HCT116 (cell line): ENCODE data around the gene ANXA8. TPM values are rescaled to one million over a fixed set of nuclear protein-coding genes. Genes with fewer than 3 reads are reported as not detected.

Experiments used
- ATAC-seq: fragments of 200-7000 bp; cut with Tn5 transposase; 2 replicates; pipeline ENCODE4 v1.9.1; 2020; ENCODE audit warnings: mild to moderate bottlenecking, moderate library complexity
- BruUV-seq: library from RNA; stranded (reverse); fragments of 400-500 nt; replicated peaks from 2 replicates; lab custom pipeline; 2021; lab: Mats Ljungman, UMichigan
- CTCF ChIA-PET: fragments of 300-600 bp; sonication (Branson Sonifier 250); formaldehyde crosslinking; loops from one replicate; lab custom pipeline; 2021; ENCODE audit warnings: antibody characterized with exemption; lab: Charles Lee
- POLR2A ChIA-PET: fragments of 300-600, 350-600 bp; sonication (Branson Sonifier 250); formaldehyde crosslinking; loops from one replicate; lab custom pipeline; 2021; ENCODE audit warnings: antibody characterized with exemption; lab: Charles Lee
- RAD21 ChIA-PET, 2 experiments: fragments of 300-600 bp; sonication (Branson Sonifier 250); formaldehyde crosslinking; loops; one replicate each; lab custom pipeline; 2023; ENCODE audit warnings: low total read pairs in 2 of 2; ENCODE audit not compliant: uncharacterized antibody in 2 of 2, unreplicated experiment in 2 of 2, low non-redundant PET in 1 of 2; lab: Charles Lee
- DNase-seq: peaks from one replicate; pipeline ENCODE4 v3.0.0-alpha.2; 2010; ENCODE audit warnings: low read depth, low spot score
- H2AFZ ChIP-seq: fragments of 200-600 bp; shearing (Covaris generic), sonication (generic); 2 replicates; pipeline ENCODE4 v1.6.1; 2017; ENCODE audit warnings: low read depth, mixed run types, mixed read lengths, antibody characterized with exemption, low read length; ENCODE audit not compliant: poor library complexity, severe bottlenecking
- H3K27ac ChIP-seq: 2 replicates; pipeline ENCODE4 v1.5.1; 2012; ENCODE audit warnings: low read depth, low read length
- H3K27me3 ChIP-seq: fragments of 200-600 bp; sonication (generic); 2 replicates; pipeline ENCODE4 v1.6.1; 2016; ENCODE audit warnings: mixed run types, low read length, mixed read lengths; ENCODE audit not compliant: insufficient read depth
- H3K36me3 ChIP-seq, 2 experiments: fragments of 200-500 bp in 1 of 2; fragments of 200-600 bp in 1 of 2; sonication (Bioruptor generic) in 1 of 2; sonication (generic) in 1 of 2; 2 replicates each; pipeline versions ENCODE4 v1.5.1 to v1.6.1; 2014 to 2016; ENCODE audit warnings: low read length in 2 of 2, inconsistent platforms in 1 of 2, mixed read lengths in 1 of 2, mixed run types in 1 of 2; ENCODE audit not compliant: insufficient read depth in 2 of 2, control insufficient read depth in 1 of 2
- H3K4me1 ChIP-seq, 2 experiments: fragments of 200-600 bp in 1 of 2; sonication (generic) in 1 of 2; 2 replicates each; pipeline versions ENCODE4 v1.5.1 to v1.6.1; 2012 to 2017; ENCODE audit warnings: low read length in 2 of 2, inconsistent platforms in 1 of 2, mild to moderate bottlenecking in 1 of 2, mixed read lengths in 1 of 2, mixed run types in 1 of 2, moderate library complexity in 1 of 2; ENCODE audit not compliant: insufficient read depth in 2 of 2, control insufficient read depth in 1 of 2
- H3K4me2 ChIP-seq: fragments of 200-600 bp; sonication (generic); 2 replicates; pipeline ENCODE4 v1.6.1; 2017; ENCODE audit warnings: mixed run types, low read length, mixed read lengths
- H3K4me3 ChIP-seq, 2 experiments: fragments of 200-600 bp in 1 of 2; sonication (generic) in 1 of 2; replicated peaks in 1 of 2; 2 replicates each; pipeline ENCODE4 v1.5.1; 2011 to 2016; ENCODE audit warnings: low read length in 2 of 2, control low read depth in 1 of 2, low read depth in 1 of 2, mild to moderate bottlenecking in 1 of 2, mixed read lengths in 1 of 2, mixed run types in 1 of 2
- H3K79me2 ChIP-seq: fragments of 200-600 bp; sonication (generic); 2 replicates; pipeline ENCODE4 v1.6.1; 2017; ENCODE audit warnings: mild to moderate bottlenecking, mixed run types, low read length, moderate library complexity, mixed read lengths; ENCODE audit not compliant: insufficient read depth
- H3K9ac ChIP-seq: fragments of 200-600 bp; sonication (generic); 2 replicates; pipeline ENCODE4 v1.6.1; 2016; ENCODE audit warnings: low read length, mixed read lengths
- H3K9me2 ChIP-seq: fragments of 200-600 bp; sonication (generic), shearing (Covaris generic); 2 replicates; pipeline ENCODE4 v1.6.1; 2017; ENCODE audit warnings: mixed run types, mild to moderate bottlenecking, moderate library complexity; ENCODE audit not compliant: insufficient read depth
- H3K9me3 ChIP-seq, 2 experiments: fragments of 200-500 bp in 1 of 2; fragments of 200-600 bp in 1 of 2; sonication (Bioruptor generic) in 1 of 2; sonication (generic) in 1 of 2; 2 replicates each; pipeline ENCODE4 v1.6.1; 2014 to 2017; ENCODE audit warnings: low read length in 2 of 2, mixed read lengths in 2 of 2, inconsistent platforms in 1 of 2, low read depth in 1 of 2, mild to moderate bottlenecking in 1 of 2, mixed run types in 1 of 2, moderate library complexity in 1 of 2; ENCODE audit not compliant: control insufficient read depth in 1 of 2, insufficient read depth in 1 of 2
- H4K20me1 ChIP-seq: fragments of 200-600 bp; sonication (generic), shearing (Covaris generic); 2 replicates; pipeline ENCODE4 v1.6.1; 2017; ENCODE audit warnings: mixed run types, mild to moderate bottlenecking, moderate library complexity; ENCODE audit not compliant: insufficient read depth
- ATF3 ChIP-seq: IDR thresholded peaks from 2 replicates; pipeline ENCODE4 v1.6.1; 2012
- CEBPB ChIP-seq: IDR thresholded peaks from 2 replicates; pipeline ENCODE4 v1.6.1; 2012; ENCODE audit warnings: low read depth
- ELF1 ChIP-seq: IDR thresholded peaks from 2 replicates; pipeline ENCODE4 v1.6.1; 2012; ENCODE audit warnings: low read depth, borderline replicate concordance
- POLR2A ChIP-seq: IDR thresholded peaks from 2 replicates; pipeline ENCODE4 v1.7.0; 2011; ENCODE audit warnings: borderline replicate concordance; ENCODE audit not compliant: insufficient read depth, insufficient read length; ENCODE audit errors: extremely low read depth
- POLR2AphosphoS5 ChIP-seq: IDR thresholded peaks from 2 replicates; pipeline ENCODE4 v1.6.1; 2011; ENCODE audit warnings: mild to moderate bottlenecking, low read depth, low read length, moderate library complexity
- SP1 ChIP-seq: IDR thresholded peaks from 2 replicates; pipeline ENCODE4 v1.6.1; 2012; ENCODE audit warnings: low read depth
- ZBTB33 ChIP-seq: IDR thresholded peaks from 2 replicates; pipeline ENCODE4 v1.6.1; 2011; ENCODE audit warnings: mild to moderate bottlenecking, low read length, moderate library complexity; ENCODE audit not compliant: insufficient replicate concordance; ENCODE audit errors: extremely low read depth
- intact Hi-C: fragments of 100-400 bp; cut with micrococcal nuclease; formaldehyde crosslinking; loops from 2 replicates; pipeline ENCODE4 v1.10.0; 2022
- total RNA-seq: library from RNA; stranded (reverse); gene quantifications from one replicate; pipeline ENCODE4 v1.2.1, GENCODE V29; 2021; ENCODE audit not compliant: unreplicated experiment

Gene ANXA8
- total RNA-seq, 1 experiment from 2014 or later: 0.25 TPM

GRCh38 chr10:47421057-47421952, 62.6 kb downstream of the ANXA8 start (continued):
- TF ChIP-seq SP1 (peak; percentile 58), POLR2AphosphoS5 (0 out of 2 replicates have a peak, but pooled peaks have one; percentile 25), CEBPB (no peak)
- TF ChIP-seq, all 23 proteins: peak for 5

- TF ChIP-seq ATF3: no peak
- TF ChIP-seq POLR2A: no peak
- no peak for TF ChIP-seq ZBTB33
- no peak for TF ChIP-seq ELF1
- Histone ChIP-seq H3K27ac (peak overlapping the region; percentile 43; the same call in 1 of the 2 replicates), H3K4me1 (peaks cover 15 to 36% of the 10 kb centered on the region in 2 experiments), H3K9me2 (no peaks in the 10 kb centered on the region), H3K79me2 (no peaks in the 10 kb centered on the region), H4K20me1 (no peaks in the 10 kb centered on the region), H2AFZ (peak overlapping the region; percentile 42), H3K9me3 (no peaks in the 10 kb centered on the region), H3K9ac (peak overlapping the region; percentile 44), H3K4me2 (peak overlapping the region; percentile 73), H3K36me3 (no peaks in the 10 kb centered on the region), H3K4me3 (no peak overlapping the region), H3K27me3 (no peaks in the 10 kb centered on the region)
- POLR2A ChIA-PET: no interaction called here
- no TSS peak for BruUV-seq
- DNase-seq: no peak
- ATAC-seq: peak; percentile 5
- CTCF ChIA-PET: no interaction called here
- intact Hi-C loops: no loop called here
- RAD21 ChIA-PET: no interaction called here
These were observed 63.4 kb downstream of the ANXA8 start for GRCh38 chr10:47420305-47421056.
